HEK293 (cell line): ENCODE results near the gene NPW.
A peak's percentile ranks its signal among the peaks of the same experiment; 100 is the strongest.

Experiments
- BCL6B ChIP-seq: fragments of 450-650 bp; formaldehyde crosslinking; IDR thresholded peaks from 2 replicates; pipeline ENCODE4 v1.5.1; 2017; ENCODE audit warnings: missing biosample characterization, missing genetic modification characterization
- HIC1 ChIP-seq: fragments of 450-650 bp; formaldehyde crosslinking; IDR thresholded peaks from 2 replicates; pipeline ENCODE4 v1.5.1; 2016; ENCODE audit warnings: missing biosample characterization, missing genetic modification characterization
- HOXD13 ChIP-seq: sonication (generic); formaldehyde crosslinking; IDR thresholded peaks from 2 replicates; pipeline ENCODE4 v1.8.0; 2022; ENCODE audit warnings: missing genetic modification reagents, borderline replicate concordance
- KLF8 ChIP-seq: fragments of 450-650 bp; formaldehyde crosslinking; IDR thresholded peaks from 2 replicates; pipeline ENCODE4 v1.5.1; 2016; ENCODE audit warnings: missing biosample characterization, missing genetic modification characterization
- OSR2 ChIP-seq: fragments of 450-650 bp; formaldehyde crosslinking; IDR thresholded peaks from 2 replicates; pipeline ENCODE4 v1.5.1; 2016; ENCODE audit warnings: missing biosample characterization, missing genetic modification characterization
- PBX3 ChIP-seq: sonication (generic); formaldehyde crosslinking; IDR thresholded peaks from 2 replicates; pipeline ENCODE4 v1.8.1; 2022; ENCODE audit warnings: mild to moderate bottlenecking, moderate library complexity, missing genetic modification reagents
- YY2 ChIP-seq: fragments of 450-650 bp; formaldehyde crosslinking; IDR thresholded peaks from 2 replicates; pipeline ENCODE4 v1.5.1; 2016; ENCODE audit warnings: missing biosample characterization, missing genetic modification characterization
- ZBTB10 ChIP-seq: fragments of 450-650 bp; formaldehyde crosslinking; IDR thresholded peaks from 2 replicates; pipeline ENCODE4 v1.5.1; 2016; ENCODE audit warnings: missing biosample characterization, missing genetic modification characterization
- ZBTB48 ChIP-seq: fragments of 450-650 bp; formaldehyde crosslinking; IDR thresholded peaks from 2 replicates; pipeline ENCODE4 v1.5.1; 2016; ENCODE audit warnings: missing biosample characterization, missing genetic modification characterization
- ZBTB7A ChIP-seq: fragments of 450-650 bp; formaldehyde crosslinking; IDR thresholded peaks from 2 replicates; pipeline ENCODE4 v1.5.1; 2016; ENCODE audit warnings: low read depth, missing biosample characterization, missing genetic modification characterization
- ZEB2 ChIP-seq: fragments of 450-650 bp; formaldehyde crosslinking; IDR thresholded peaks from 2 replicates; pipeline ENCODE4 v1.5.1; 2016; ENCODE audit warnings: missing biosample characterization, missing genetic modification characterization
- ZFP69B ChIP-seq: fragments of 450-650 bp; formaldehyde crosslinking; IDR thresholded peaks from 2 replicates; pipeline ENCODE4 v1.5.1; 2016; ENCODE audit warnings: missing biosample characterization, missing genetic modification characterization
- ZIC2 ChIP-seq: fragments of 450-650 bp; formaldehyde crosslinking; IDR thresholded peaks from 2 replicates; pipeline ENCODE4 v1.5.1; 2016; ENCODE audit warnings: missing biosample characterization, missing genetic modification characterization
- ZNF148 ChIP-seq: fragments of 450-650 bp; formaldehyde crosslinking; IDR thresholded peaks from 2 replicates; pipeline ENCODE4 v1.5.0; 2017; ENCODE audit warnings: missing biosample characterization, missing genetic modification characterization, borderline replicate concordance
- ZNF214 ChIP-seq: fragments of 450-650 bp; formaldehyde crosslinking; IDR thresholded peaks from 2 replicates; pipeline ENCODE4 v1.5.1; 2017; ENCODE audit warnings: missing biosample characterization, mild to moderate bottlenecking, missing genetic modification characterization, borderline replicate concordance
- ZNF324 ChIP-seq: fragments of 450-650 bp; formaldehyde crosslinking; IDR thresholded peaks from 2 replicates; pipeline ENCODE4 v1.5.1; 2016; ENCODE audit warnings: missing biosample characterization, missing genetic modification characterization
- ZNF404 ChIP-seq: fragments of 450-650 bp; formaldehyde crosslinking; IDR thresholded peaks from 2 replicates; pipeline ENCODE4 v1.5.1; 2017; ENCODE audit warnings: missing biosample characterization, missing genetic modification characterization
- ZNF530 ChIP-seq: fragments of 450-650 bp; formaldehyde crosslinking; IDR thresholded peaks from 2 replicates; pipeline ENCODE4 v1.5.1; 2016; ENCODE audit warnings: low read depth, missing biosample characterization, missing genetic modification characterization
- ZNF558 ChIP-seq: fragments of 450-650 bp; formaldehyde crosslinking; IDR thresholded peaks from 2 replicates; pipeline ENCODE4 v1.5.1; 2016; ENCODE audit warnings: missing biosample characterization, missing genetic modification characterization
- ZNF596 ChIP-seq: fragments of 450-650 bp; IDR thresholded peaks from 2 replicates; pipeline ENCODE4 v1.5.0; 2018; ENCODE audit warnings: missing biosample characterization, mild to moderate bottlenecking, missing genetic modification characterization, moderate library complexity
- ZNF610 ChIP-seq: fragments of 450-650 bp; formaldehyde crosslinking; IDR thresholded peaks from 2 replicates; pipeline ENCODE4 v1.5.1; 2016; ENCODE audit warnings: missing biosample characterization, missing genetic modification characterization, borderline replicate concordance
- ZNF623 ChIP-seq: fragments of 450-650 bp; formaldehyde crosslinking; IDR thresholded peaks from 2 replicates; pipeline ENCODE4 v1.5.1; 2016; ENCODE audit warnings: missing biosample characterization, missing genetic modification characterization
- ZNF664 ChIP-seq: fragments of 450-650 bp; formaldehyde crosslinking; IDR thresholded peaks from 2 replicates; pipeline ENCODE4 v1.5.1; 2016; ENCODE audit warnings: missing biosample characterization, missing genetic modification characterization
- ZNF692 ChIP-seq: fragments of 450-650 bp; formaldehyde crosslinking; IDR thresholded peaks from 2 replicates; pipeline ENCODE4 v1.5.1; 2016; ENCODE audit warnings: missing biosample characterization, missing genetic modification characterization
- ZSCAN23 ChIP-seq: fragments of 450-650 bp; formaldehyde crosslinking; IDR thresholded peaks from 2 replicates; pipeline ENCODE4 v1.5.1; 2016; ENCODE audit warnings: missing biosample characterization, missing genetic modification characterization
- ZSCAN5A ChIP-seq: fragments of 450-650 bp; formaldehyde crosslinking; IDR thresholded peaks from 2 replicates; pipeline ENCODE4 v1.5.1; 2016; ENCODE audit warnings: missing biosample characterization, missing genetic modification characterization

The NPW gene

GRCh38 chr16:2027024-2028010 is 7.7 kb downstream of the NPW start (continued):
- TF ChIP-seq ZFP69B = no peak; the same call in 1 of the 2 replicates
- peak; percentile 52; the same call in 1 of the 2 replicates for TF ChIP-seq ZEB2
- TF ChIP-seq HOXD13 (CRISPR knock-in tag) = no peak
- TF ChIP-seq ZNF324 = no peak
- no peak for TF ChIP-seq ZNF664 (tag by site-specific recombination)
- no peak for TF ChIP-seq OSR2 (tag by site-specific recombination)
- TF ChIP-seq KLF8 (tag by site-specific recombination) = no peak; the same call in 1 of the 2 replicates
- TF ChIP-seq BCL6B = no peak
- TF ChIP-seq HIC1 (tag by site-specific recombination) = peak; percentile 26; the same call in 1 of the 2 replicates
- no peak for TF ChIP-seq ZNF558
- TF ChIP-seq ZNF214 (tag by site-specific recombination) = no peak
- TF ChIP-seq ZNF148 (tag by site-specific recombination) = no peak
- no peak for TF ChIP-seq ZSCAN23 (tag by site-specific recombination)
- TF ChIP-seq ZBTB10 (tag by site-specific recombination) = no peak
- TF ChIP-seq ZNF596 (tag by site-specific recombination) = no peak
- TF ChIP-seq ZNF692 (tag by site-specific recombination) = no peak
- no peak for TF ChIP-seq PBX3 (CRISPR knock-in tag)
- TF ChIP-seq ZNF623 (tag by site-specific recombination) = no peak
- no peak for TF ChIP-seq ZNF530 (tag by site-specific recombination)
- TF ChIP-seq YY2 (tag by site-specific recombination) = 0 out of 2 replicates have a peak, but pooled peaks have one; percentile 28
- no peak for TF ChIP-seq ZSCAN5A (tag by site-specific recombination)
- TF ChIP-seq ZNF404 (tag by site-specific recombination) = no peak
- no peak for TF ChIP-seq ZNF610 (tag by site-specific recombination)
- TF ChIP-seq ZBTB48 (tag by site-specific recombination) = peak; percentile 46; the same call in 1 of the 2 replicates
- TF ChIP-seq ZBTB7A (tag by site-specific recombination) = 0 out of 2 replicates have a peak, but pooled peaks have one; percentile 33
- TF ChIP-seq ZIC2 = peak; percentile 31; the same call in 1 of the 2 replicates
